ENCODE measurements around the gene DENND11.

DENND11 gene

DNA sequence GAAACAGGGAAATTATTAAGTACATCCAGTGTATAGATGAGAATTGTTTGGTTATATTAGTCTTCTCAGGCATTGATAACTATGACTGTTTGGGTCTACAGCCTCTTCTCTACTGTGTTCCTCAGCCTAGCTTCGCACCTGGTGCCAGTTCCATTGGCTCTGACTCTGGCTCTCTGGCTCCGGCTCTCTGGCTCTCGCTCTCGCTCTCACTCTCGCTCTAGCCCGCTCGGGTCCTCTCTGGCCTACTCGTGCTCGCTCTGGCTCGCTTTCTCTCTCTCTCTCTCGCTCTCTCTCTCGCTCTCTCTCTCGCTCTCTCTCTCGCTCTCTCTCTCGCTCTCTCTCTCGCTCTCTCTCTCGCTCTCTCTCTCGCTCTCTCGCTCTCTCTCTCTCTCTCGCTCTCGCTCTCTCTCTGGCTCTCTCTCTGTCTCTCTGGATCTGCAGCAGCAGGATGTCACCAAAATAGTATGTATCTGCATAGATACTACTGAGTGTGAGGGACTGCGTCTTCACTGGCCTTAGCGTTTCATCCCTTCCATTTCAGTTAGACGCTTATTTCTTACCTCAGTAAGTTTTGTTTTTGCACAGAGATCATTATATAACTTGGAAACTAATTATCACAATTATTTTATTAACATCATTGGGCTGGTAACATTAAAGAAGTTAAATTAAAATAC is 29.6 kb upstream of the DENND11 start:
- TF ChIP-seq POLR2AphosphoS5 (IDR thresholded peaks at IDR 0.05; ENCODE audit: borderline replicate concordance, low read depth, low read length) (no peak), FOXP2 (optimal IDR thresholded peaks at IDR 0.05; ENCODE audit: control extremely low read depth, extremely low read length, insufficient read depth) (no peak), EZH2 (IDR thresholded peaks at IDR 0.05) (no peak)
- H3K9me3 ChIP-seq (ENCODE audit: low read depth, low read length): no peaks in the 10 kb centered on the region
- no peak overlapping the region for H3K27ac ChIP-seq
- no peak for DNase-seq (ENCODE audit: low read depth, low spot score)
- H3K36me3 ChIP-seq (ENCODE audit: insufficient read depth, low read length): no peaks in the 10 kb centered on the region
- H3K9ac ChIP-seq (ENCODE audit: insufficient read length): no peak overlapping the region
- H3K4me3 ChIP-seq: no peak overlapping the region

- H3K27ac ChIP-seq: no peak overlapping the region
- H3K4me3 ChIP-seq: no peak overlapping the region
- H3K9ac ChIP-seq (ENCODE audit: insufficient read length): no peak overlapping the region
- DNase-seq (ENCODE audit: low read depth, low spot score): no peak
- no peaks in the 10 kb centered on the region for H3K9me3 ChIP-seq (ENCODE audit: low read depth, low read length)
- no peak for TF ChIP-seq POLR2AphosphoS5 (IDR thresholded peaks at IDR 0.05; ENCODE audit: borderline replicate concordance, low read depth, low read length)
- no peaks in the 10 kb centered on the region for H3K36me3 ChIP-seq (ENCODE audit: insufficient read depth, low read length)
Observed at GRCh38 chr7:141729020-141729419, 27.1 kb upstream of the DENND11 start.

DNA sequence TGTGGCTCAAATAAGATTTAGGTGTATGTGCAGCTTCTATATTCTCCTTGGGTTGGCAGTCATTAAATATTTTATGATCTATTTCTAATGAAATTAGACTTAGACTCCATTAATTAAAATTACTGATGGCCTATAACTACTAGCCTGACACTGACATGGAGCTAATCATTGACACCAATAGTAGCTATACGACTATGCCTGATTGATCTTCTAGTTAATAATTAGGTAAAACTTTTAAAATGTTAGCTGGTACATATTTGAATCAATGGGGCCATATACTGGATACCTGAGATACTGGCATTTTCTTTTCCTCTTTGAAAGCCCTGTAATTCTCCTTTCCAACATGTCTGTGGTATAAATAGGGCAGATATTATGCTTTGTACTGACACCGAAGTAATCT is 20.6 kb upstream of the DENND11 start:
- no peak overlapping the region for H3K27ac ChIP-seq
- H3K9me3 ChIP-seq (ENCODE audit: low read depth, low read length): no peaks in the 10 kb centered on the region
- no peak overlapping the region for H3K9ac ChIP-seq (ENCODE audit: insufficient read length)
- H3K36me3 ChIP-seq (ENCODE audit: insufficient read depth, low read length): no peaks in the 10 kb centered on the region
- no peak overlapping the region for H3K4me3 ChIP-seq
- no peak for DNase-seq (ENCODE audit: low read depth, low spot score)
- TF ChIP-seq POLR2AphosphoS5 (IDR thresholded peaks at IDR 0.05; ENCODE audit: borderline replicate concordance, low read depth, low read length) (no peak), FOXP2 (optimal IDR thresholded peaks at IDR 0.05; ENCODE audit: control extremely low read depth, extremely low read length, insufficient read depth) (no peak), EZH2 (IDR thresholded peaks at IDR 0.05) (no peak)

DNA sequence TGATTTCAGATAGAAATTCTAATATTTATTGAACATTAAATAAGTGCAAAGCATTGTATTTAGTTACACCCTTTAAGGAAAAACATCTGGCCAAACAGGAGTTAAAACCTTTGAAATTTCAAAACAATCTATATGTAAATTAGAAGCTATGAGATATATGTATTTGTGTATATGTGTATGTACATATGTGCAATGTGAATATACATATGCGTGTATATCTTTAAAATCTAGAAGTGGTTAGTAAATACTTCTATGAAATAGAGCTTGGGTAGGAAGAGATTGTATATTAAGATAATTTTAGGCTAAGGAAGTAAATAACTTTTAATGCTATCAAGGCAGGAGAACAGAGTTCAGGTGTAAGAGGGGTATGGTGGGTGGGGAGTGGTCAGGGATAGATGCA is 15.5 kb upstream of the DENND11 start:
- Histone ChIP-seq H3K4me3 (no peak overlapping the region), H3K9ac (ENCODE audit: insufficient read length) (no peak overlapping the region), H3K36me3 (ENCODE audit: insufficient read depth, low read length) (no peaks in the 10 kb centered on the region), H3K9me3 (ENCODE audit: low read depth, low read length) (no peaks in the 10 kb centered on the region), H3K27ac (no peak overlapping the region)
- DNase-seq (ENCODE audit: low read depth, low spot score): no peak
- TF ChIP-seq FOXP2 (optimal IDR thresholded peaks at IDR 0.05; ENCODE audit: control extremely low read depth, extremely low read length, insufficient read depth): no peak

DNA sequence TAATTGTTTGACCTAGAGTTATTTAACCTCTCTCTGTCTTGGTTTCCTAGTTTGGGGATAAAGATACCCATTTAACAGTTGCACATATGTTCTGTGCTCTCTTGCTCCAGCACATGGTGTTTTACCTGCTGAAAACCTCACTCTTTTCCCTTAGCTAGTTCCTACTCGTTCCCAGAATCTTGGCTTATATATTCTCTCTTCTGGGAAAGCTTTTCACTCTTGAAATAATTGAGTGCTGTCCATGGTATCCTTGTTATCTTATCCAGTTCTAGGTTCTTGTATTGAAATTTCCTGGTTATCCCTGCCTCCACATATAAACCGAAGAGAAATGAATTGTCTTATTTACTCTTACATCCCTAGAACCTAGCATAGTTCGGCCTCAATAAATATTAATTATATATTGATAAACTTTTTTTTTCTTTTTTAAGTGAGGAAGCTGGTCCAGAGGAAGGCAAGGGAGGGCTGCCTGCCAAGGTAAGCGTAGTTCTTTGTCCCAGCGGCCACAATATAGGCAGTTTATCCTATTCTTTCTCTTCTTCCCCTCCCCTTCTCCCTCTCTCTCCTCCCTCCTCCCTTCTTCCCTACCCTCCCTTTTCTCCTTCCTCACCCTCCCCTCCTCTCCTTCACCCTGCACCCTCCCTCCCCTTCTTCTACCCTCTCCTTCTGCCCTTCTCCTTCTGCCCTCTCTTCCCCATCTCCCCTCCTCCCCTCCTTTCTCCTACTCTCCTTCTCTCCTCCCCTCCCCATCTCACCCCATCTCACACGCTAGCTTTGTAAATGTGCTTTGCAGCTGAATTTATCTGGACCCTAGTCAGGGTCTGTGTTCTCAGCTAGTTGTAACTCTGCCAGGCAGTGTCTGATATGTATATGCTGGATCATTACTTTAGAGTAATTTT is 14.1 kb upstream of the DENND11 start:
- no peak for DNase-seq (ENCODE audit: low read depth, low spot score)
- no peaks in the 10 kb centered on the region for H3K9me3 ChIP-seq (ENCODE audit: low read depth, low read length)
- no peak overlapping the region for H3K27ac ChIP-seq
- H3K9ac ChIP-seq (ENCODE audit: insufficient read length): no peak overlapping the region
- no peaks in the 10 kb centered on the region for H3K36me3 ChIP-seq (ENCODE audit: insufficient read depth, low read length)
- H3K4me3 ChIP-seq: no peak overlapping the region
- TF ChIP-seq POLR2AphosphoS5 (IDR thresholded peaks at IDR 0.05; ENCODE audit: borderline replicate concordance, low read depth, low read length) (no peak), FOXP2 (optimal IDR thresholded peaks at IDR 0.05; ENCODE audit: control extremely low read depth, extremely low read length, insufficient read depth) (no peak), EZH2 (IDR thresholded peaks at IDR 0.05) (no peak)

GRCh38 chr7:141715018-141715417 is 13.1 kb upstream of the DENND11 start:
- Histone ChIP-seq H3K36me3 (ENCODE audit: insufficient read depth, low read length) (no peaks in the 10 kb centered on the region), H3K4me3 (no peak overlapping the region), H3K27ac (no peak overlapping the region), H3K9me3 (ENCODE audit: low read depth, low read length) (no peaks in the 10 kb centered on the region), H3K9ac (ENCODE audit: insufficient read length) (no peak overlapping the region)
- DNase-seq (ENCODE audit: low read depth, low spot score): no peak
- no peak for TF ChIP-seq POLR2AphosphoS5 (IDR thresholded peaks at IDR 0.05; ENCODE audit: borderline replicate concordance, low read depth, low read length)

- TF ChIP-seq EZH2 (IDR thresholded peaks at IDR 0.05): no peak
- TF ChIP-seq FOXP2 (optimal IDR thresholded peaks at IDR 0.05; ENCODE audit: control extremely low read depth, extremely low read length, insufficient read depth): no peak
- no peak for TF ChIP-seq POLR2AphosphoS5 (IDR thresholded peaks at IDR 0.05; ENCODE audit: borderline replicate concordance, low read depth, low read length)
- H3K9ac ChIP-seq (ENCODE audit: insufficient read length): no peak overlapping the region
- no peak overlapping the region for H3K4me3 ChIP-seq
- H3K9me3 ChIP-seq (ENCODE audit: low read depth, low read length): no peaks in the 10 kb centered on the region
- H3K27ac ChIP-seq: no peak overlapping the region
- DNase-seq (ENCODE audit: low read depth, low spot score): no peak
- H3K36me3 ChIP-seq (ENCODE audit: insufficient read depth, low read length): no peaks in the 10 kb centered on the region
Observed at GRCh38 chr7:141714571-141714970, 12.6 kb upstream of the DENND11 start.

DNA sequence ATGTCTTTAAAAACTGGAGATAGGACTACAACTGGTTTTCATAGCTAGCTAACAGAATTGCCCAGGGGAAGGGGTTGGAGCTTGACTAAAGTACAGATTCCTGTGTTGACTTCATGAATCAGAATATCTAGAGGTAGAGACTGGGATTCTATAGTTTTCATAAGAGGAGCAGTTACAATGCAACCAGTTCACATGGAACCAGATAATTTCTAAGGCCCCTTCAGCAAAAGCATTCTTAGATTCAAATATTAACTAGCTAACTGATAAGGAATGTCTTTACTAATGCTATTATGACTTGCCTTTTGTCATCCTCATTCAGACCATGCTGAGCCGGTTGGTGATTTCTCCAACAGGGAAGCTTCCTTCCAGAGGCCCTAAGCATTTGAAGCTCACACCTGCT is 11.9 kb upstream of the DENND11 start:
- no peak for DNase-seq (ENCODE audit: low read depth, low spot score)
- H3K4me3 ChIP-seq: no peak overlapping the region
- no peaks in the 10 kb centered on the region for H3K9me3 ChIP-seq (ENCODE audit: low read depth, low read length)
- no peaks in the 10 kb centered on the region for H3K36me3 ChIP-seq (ENCODE audit: insufficient read depth, low read length)
- H3K27ac ChIP-seq: no peak overlapping the region
- H3K9ac ChIP-seq (ENCODE audit: insufficient read length): no peak overlapping the region
- TF ChIP-seq EZH2 (IDR thresholded peaks at IDR 0.05): no peak
- no peak for TF ChIP-seq FOXP2 (optimal IDR thresholded peaks at IDR 0.05; ENCODE audit: control extremely low read depth, extremely low read length, insufficient read depth)
- no peak for TF ChIP-seq POLR2AphosphoS5 (IDR thresholded peaks at IDR 0.05; ENCODE audit: borderline replicate concordance, low read depth, low read length)
